HG03457 (cell line): ENCODE results near the gene PPIH.
"Not testable (repeated sequence)": the region's sequence is repeated elsewhere in the genome, so short reads cannot be mapped to it uniquely, and the experiment has no call there.

Experiments used
- ATAC-seq: cut with Tn5 transposase; IDR thresholded peaks from one replicate; pipeline ENCODE4 v1.9.1; 2021; ENCODE audit warnings: moderate number of reproducible peaks; ENCODE audit not compliant: unreplicated experiment

PPIH gene

GRCh38 chr1:42657981-42658876 lies at the start of gene PPIH:
Gene PPIH (plus strand): TSS chr1:42658423. CDS start chr1:42658447, 24 bp downstream.
- peak; percentile 77 for ATAC-seq

- ATAC-seq = no peak
Measured at GRCh38 chr1:42613803-42614131, 44.5 kb upstream of the PPIH start.

- no peak for ATAC-seq
Measured at GRCh38 chr1:42618866-42619265, 39.4 kb upstream of the PPIH start.

- ATAC-seq = no peak
Measured at GRCh38 chr1:42620307-42620706, 37.9 kb upstream of the PPIH start.

GRCh38 chr1:42621180-42621579 lies 37.0 kb upstream of the PPIH start:
- not testable (repeated sequence) for ATAC-seq

GRCh38 chr1:42627205-42627604 lies 31.0 kb upstream of the PPIH start:
- not testable (repeated sequence) for ATAC-seq

GRCh38 chr1:42639116-42639515 lies 19.1 kb upstream of the PPIH start:
- ATAC-seq = no peak

GRCh38 chr1:42646056-42646455 lies 12.2 kb upstream of the PPIH start:
- no peak for ATAC-seq

GRCh38 chr1:42657201-42657600 lies 1.0 kb upstream of the PPIH start:
- ATAC-seq = no peak

GRCh38 chr1:42658877-42659337 lies 684 bp downstream of the PPIH start:
- ATAC-seq = peak; percentile 12

GRCh38 chr1:42660907-42661500 lies 2.8 kb downstream of the PPIH start:
- ATAC-seq = no peak

- ATAC-seq = no peak
Measured at GRCh38 chr1:42669936-42670335, 11.7 kb downstream of the PPIH start.

- no peak for ATAC-seq
Measured at GRCh38 chr1:42670425-42670824, 12.2 kb downstream of the PPIH start.

GRCh38 chr1:42674214-42674613 lies 16.0 kb downstream of the PPIH start:
- ATAC-seq = no peak

- ATAC-seq = no peak
Measured at GRCh38 chr1:42674682-42675081, 16.5 kb downstream of the PPIH start.

- ATAC-seq = no peak
Measured at GRCh38 chr1:42675467-42675866, 17.2 kb downstream of the PPIH start.

GRCh38 chr1:42676534-42677087 lies 18.4 kb downstream of the PPIH start:
- ATAC-seq = no peak

- no peak for ATAC-seq
Measured at GRCh38 chr1:42679364-42679983, 21.3 kb downstream of the PPIH start.

GRCh38 chr1:42680055-42680454 lies 21.8 kb downstream of the PPIH start:
- ATAC-seq = no peak

GRCh38 chr1:42680921-42681683 lies 22.9 kb downstream of the PPIH start:
- no peak for ATAC-seq
